MM.1S (cell line): ENCODE measurements around the gene FBXO48.

ENCODE experiments used
- EZH2 ChIP-seq: fragments of 300-600 bp; sonication (generic); optimal IDR thresholded peaks from 2 replicates; pipeline ENCODE3; 2017; ENCODE audit warnings: low read depth, mild to moderate bottlenecking, antibody characterized with exemption, low read length, mixed read lengths
- EZH2phosphoT487 ChIP-seq: fragments of 300-600 bp; sonication (generic); IDR thresholded peaks from 2 replicates; pipeline ENCODE4 v1.6.1; 2018; ENCODE audit warnings: antibody characterized with exemption, low read length
- TF ChIP-seq, protein P1 (sequence below): fragments of 300-600 bp; sonication (generic); IDR thresholded peaks from 2 replicates; pipeline ENCODE4 v1.5.1; 2016; ENCODE audit warnings: antibody characterized with exemption, low read length, mixed read lengths

DNA sequence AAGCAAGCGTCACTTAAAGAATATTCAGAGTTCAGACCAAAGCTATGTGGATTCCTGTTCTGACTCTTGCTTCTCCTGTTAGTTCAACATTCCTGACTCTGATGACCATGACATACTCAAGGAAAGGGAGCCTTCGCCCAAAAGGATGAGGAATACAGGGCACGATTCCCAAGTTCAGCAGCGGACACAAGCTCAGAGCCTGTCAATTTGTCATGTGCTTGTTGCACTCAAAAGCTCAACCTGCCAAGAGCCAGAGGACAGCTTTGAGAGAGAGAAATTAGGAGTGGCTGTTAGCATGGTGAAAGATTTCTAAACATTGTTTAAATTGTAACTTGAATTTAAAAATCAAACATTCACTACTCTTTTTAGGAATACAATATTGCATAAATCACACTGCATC, 33.6 kb upstream of the FBXO48 start:
- TF ChIP-seq, protein P1, sequence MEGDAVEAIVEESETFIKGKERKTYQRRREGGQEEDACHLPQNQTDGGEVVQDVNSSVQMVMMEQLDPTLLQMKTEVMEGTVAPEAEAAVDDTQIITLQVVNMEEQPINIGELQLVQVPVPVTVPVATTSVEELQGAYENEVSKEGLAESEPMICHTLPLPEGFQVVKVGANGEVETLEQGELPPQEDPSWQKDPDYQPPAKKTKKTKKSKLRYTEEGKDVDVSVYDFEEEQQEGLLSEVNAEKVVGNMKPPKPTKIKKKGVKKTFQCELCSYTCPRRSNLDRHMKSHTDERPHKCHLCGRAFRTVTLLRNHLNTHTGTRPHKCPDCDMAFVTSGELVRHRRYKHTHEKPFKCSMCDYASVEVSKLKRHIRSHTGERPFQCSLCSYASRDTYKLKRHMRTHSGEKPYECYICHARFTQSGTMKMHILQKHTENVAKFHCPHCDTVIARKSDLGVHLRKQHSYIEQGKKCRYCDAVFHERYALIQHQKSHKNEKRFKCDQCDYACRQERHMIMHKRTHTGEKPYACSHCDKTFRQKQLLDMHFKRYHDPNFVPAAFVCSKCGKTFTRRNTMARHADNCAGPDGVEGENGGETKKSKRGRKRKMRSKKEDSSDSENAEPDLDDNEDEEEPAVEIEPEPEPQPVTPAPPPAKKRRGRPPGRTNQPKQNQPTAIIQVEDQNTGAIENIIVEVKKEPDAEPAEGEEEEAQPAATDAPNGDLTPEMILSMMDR: no peak
- TF ChIP-seq EZH2: no peak
- TF ChIP-seq EZH2phosphoT487: no peak
